ENCODE measurements around the gene CLPTM1. TPM values are rescaled to one million over a fixed set of nuclear protein-coding genes. Genes with fewer than 3 reads are reported as not detected.
"Not testable (repeated sequence)": the region's sequence is repeated elsewhere in the genome, so short reads cannot be mapped to it uniquely, and the experiment has no call there.

CLPTM1 gene
- total RNA-seq, 1 donor from 2014 or later = 98.8 TPM

GRCh38 chr19:44924243-44924725 lies 30.9 kb upstream of the CLPTM1 start:
- Mint-ChIP-seq H3K27me3 (peaks cover 4% of the 10 kb centered on the region), H3K4me1 (ENCODE audit: low read depth) (peaks cover 16% of the 10 kb centered on the region), H3K9me3 (ENCODE audit: low read depth) (no peaks in the 10 kb centered on the region), H3K36me3 (ENCODE audit: insufficient read depth) (peaks cover 1% of the 10 kb centered on the region), H3K27ac (peak overlapping the region; percentile 63), H3K4me3 (ENCODE audit: low read depth) (no peak overlapping the region)
- DNase-seq (ENCODE audit: low spot score, unreplicated experiment) = no peak
- TF ChIP-seq CTCF (IDR thresholded peaks at IDR 0.05; ENCODE audit: unreplicated experiment) = no peak

GRCh38 chr19:44925114-44925891 lies 29.9 kb upstream of the CLPTM1 start:
- Mint-ChIP-seq H3K9me3 (ENCODE audit: low read depth) (no peaks in the 10 kb centered on the region), H3K4me3 (ENCODE audit: low read depth) (no peak overlapping the region), H3K36me3 (ENCODE audit: insufficient read depth) (peaks cover 1% of the 10 kb centered on the region), H3K27ac (no peak overlapping the region), H3K27me3 (peaks cover 4% of the 10 kb centered on the region), H3K4me1 (ENCODE audit: low read depth) (peaks cover 24% of the 10 kb centered on the region)
- no peak for DNase-seq (ENCODE audit: low spot score, unreplicated experiment)
- no peak for TF ChIP-seq CTCF (IDR thresholded peaks at IDR 0.05; ENCODE audit: unreplicated experiment)

GRCh38 chr19:44926245-44927077 lies 28.7 kb upstream of the CLPTM1 start:
- peak overlapping the region; percentile 83 for H3K27ac Mint-ChIP-seq
- H3K4me3 Mint-ChIP-seq (ENCODE audit: low read depth) = peak overlapping the region; percentile 70

GRCh38 chr19:44927746-44928145 lies 27.4 kb upstream of the CLPTM1 start:
- DNase-seq (ENCODE audit: low spot score, unreplicated experiment) = no peak
- Mint-ChIP-seq H3K4me3 (ENCODE audit: low read depth) (no peak overlapping the region), H3K27ac (no peak overlapping the region), H3K4me1 (ENCODE audit: low read depth) (peaks cover 24% of the 10 kb centered on the region), H3K27me3 (peaks cover 4% of the 10 kb centered on the region), H3K36me3 (ENCODE audit: insufficient read depth) (no peaks in the 10 kb centered on the region), H3K9me3 (ENCODE audit: low read depth) (no peaks in the 10 kb centered on the region)
- no peak for TF ChIP-seq CTCF (IDR thresholded peaks at IDR 0.05; ENCODE audit: unreplicated experiment)

More at GRCh38 chr19:44926245-44927077, 28.7 kb upstream of the CLPTM1 start:
- H3K4me1 Mint-ChIP-seq (ENCODE audit: low read depth) = peaks cover 24% of the 10 kb centered on the region
- H3K27me3 Mint-ChIP-seq; H3K9me3 Mint-ChIP-seq (ENCODE audit: low read depth); H3K36me3 Mint-ChIP-seq (ENCODE audit: insufficient read depth); DNase-seq (ENCODE audit: low spot score, unreplicated experiment): not testable (repeated sequence)

GRCh38 chr19:44930088-44930487 lies 25.1 kb upstream of the CLPTM1 start:
- Mint-ChIP-seq H3K27ac (no peak overlapping the region), H3K4me3 (ENCODE audit: low read depth) (no peak overlapping the region), H3K4me1 (ENCODE audit: low read depth) (peaks cover 18% of the 10 kb centered on the region), H3K36me3 (ENCODE audit: insufficient read depth) (no peaks in the 10 kb centered on the region), H3K27me3 (peaks cover 4% of the 10 kb centered on the region), H3K9me3 (ENCODE audit: low read depth) (no peaks in the 10 kb centered on the region)
- DNase-seq (ENCODE audit: low spot score, unreplicated experiment) = no peak
- no peak for TF ChIP-seq CTCF (IDR thresholded peaks at IDR 0.05; ENCODE audit: unreplicated experiment)

Measured in progenitor cell of endocrine pancreas (in vitro differentiated cells).